ENCODE measurements around the gene CTTNBP2.

DNA sequence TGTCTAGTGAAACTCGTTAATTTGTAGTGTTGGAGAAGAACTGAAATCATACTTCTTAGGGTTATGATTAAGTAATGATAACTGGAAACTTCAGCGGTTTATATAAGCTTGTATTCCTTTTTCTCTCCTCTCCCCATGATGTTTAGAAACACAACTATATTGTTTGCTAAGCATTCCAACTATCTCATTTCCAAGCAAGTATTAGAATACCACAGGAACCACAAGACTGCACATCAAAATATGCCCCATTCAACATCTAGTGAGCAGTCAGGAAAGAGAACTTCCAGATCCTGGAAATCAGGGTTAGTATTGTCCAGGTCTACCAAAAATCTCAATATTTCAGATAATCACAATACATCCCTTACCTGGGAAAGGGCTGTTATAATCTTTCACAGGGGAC is 205.8 kb downstream of the CTTNBP2 start:
- no peak for TF ChIP-seq CTCF (IDR thresholded peaks at IDR 0.05; ENCODE audit: insufficient read depth, low read length, poor library complexity, severe bottlenecking)
- no peak for TF ChIP-seq EZH2phosphoT487 (conservative IDR thresholded peaks at IDR 0.05; ENCODE audit: low read length)
